Measurements from ENCODE around the gene UBE3A. TPM values are rescaled to one million over a fixed set of nuclear protein-coding genes. Genes with fewer than 3 reads are reported as not detected.
A peak's percentile ranks its signal among the peaks of the same experiment; 100 is the strongest.
"Not testable (repeated sequence)": the region's sequence is repeated elsewhere in the genome, so short reads cannot be mapped to it uniquely, and the experiment has no call there.

UBE3A gene
- total RNA-seq, 1 donor from 2014 or later: 60.8 TPM

DNA sequence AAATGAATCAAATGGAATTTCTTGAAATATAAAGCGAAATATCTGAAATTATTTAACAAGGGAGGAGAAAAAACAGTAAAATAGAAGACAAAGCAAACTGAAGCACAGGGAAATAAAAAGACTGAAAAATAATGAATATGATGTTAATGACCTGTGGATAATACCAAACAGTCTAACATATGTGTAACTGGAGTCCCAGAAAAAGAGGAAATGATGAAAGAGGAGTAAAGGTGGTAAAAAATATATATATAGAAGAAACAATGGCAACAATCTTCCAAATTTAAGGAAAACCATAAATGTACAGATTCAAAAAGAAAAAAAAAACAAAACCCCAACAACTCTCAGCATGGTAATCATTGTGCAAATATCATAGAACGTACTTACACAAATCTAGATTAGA lies 21.2 kb downstream of the UBE3A start:
- TF ChIP-seq, protein P1, sequence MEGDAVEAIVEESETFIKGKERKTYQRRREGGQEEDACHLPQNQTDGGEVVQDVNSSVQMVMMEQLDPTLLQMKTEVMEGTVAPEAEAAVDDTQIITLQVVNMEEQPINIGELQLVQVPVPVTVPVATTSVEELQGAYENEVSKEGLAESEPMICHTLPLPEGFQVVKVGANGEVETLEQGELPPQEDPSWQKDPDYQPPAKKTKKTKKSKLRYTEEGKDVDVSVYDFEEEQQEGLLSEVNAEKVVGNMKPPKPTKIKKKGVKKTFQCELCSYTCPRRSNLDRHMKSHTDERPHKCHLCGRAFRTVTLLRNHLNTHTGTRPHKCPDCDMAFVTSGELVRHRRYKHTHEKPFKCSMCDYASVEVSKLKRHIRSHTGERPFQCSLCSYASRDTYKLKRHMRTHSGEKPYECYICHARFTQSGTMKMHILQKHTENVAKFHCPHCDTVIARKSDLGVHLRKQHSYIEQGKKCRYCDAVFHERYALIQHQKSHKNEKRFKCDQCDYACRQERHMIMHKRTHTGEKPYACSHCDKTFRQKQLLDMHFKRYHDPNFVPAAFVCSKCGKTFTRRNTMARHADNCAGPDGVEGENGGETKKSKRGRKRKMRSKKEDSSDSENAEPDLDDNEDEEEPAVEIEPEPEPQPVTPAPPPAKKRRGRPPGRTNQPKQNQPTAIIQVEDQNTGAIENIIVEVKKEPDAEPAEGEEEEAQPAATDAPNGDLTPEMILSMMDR (conservative IDR thresholded peaks at IDR 0.05; ENCODE audit: low read depth, low read length): no peak

GRCh38 chr15:25416693-25417092 lies 22.1 kb downstream of the UBE3A start:
- H3K4me3 ChIP-seq (ENCODE audit: low read depth, low read length): peak overlapping the region; percentile 26
- TF ChIP-seq, protein P1 (conservative IDR thresholded peaks at IDR 0.05; ENCODE audit: low read depth, low read length): no peak
- DNase-seq (ENCODE audit: low read depth): peak; percentile 84

More for the DNA sequence above, 21.2 kb downstream of the UBE3A start:
- no peak overlapping the region for H3K4me3 ChIP-seq (ENCODE audit: low read depth, low read length)
- no peak for DNase-seq (ENCODE audit: low read depth)

- no peak overlapping the region for H3K4me3 ChIP-seq (ENCODE audit: low read depth, low read length)
- DNase-seq (ENCODE audit: low read depth): no peak
- TF ChIP-seq, protein P1 (conservative IDR thresholded peaks at IDR 0.05; ENCODE audit: low read depth, low read length): no peak
Observed at GRCh38 chr15:25415707-25416106, 23.1 kb downstream of the UBE3A start.

DNA sequence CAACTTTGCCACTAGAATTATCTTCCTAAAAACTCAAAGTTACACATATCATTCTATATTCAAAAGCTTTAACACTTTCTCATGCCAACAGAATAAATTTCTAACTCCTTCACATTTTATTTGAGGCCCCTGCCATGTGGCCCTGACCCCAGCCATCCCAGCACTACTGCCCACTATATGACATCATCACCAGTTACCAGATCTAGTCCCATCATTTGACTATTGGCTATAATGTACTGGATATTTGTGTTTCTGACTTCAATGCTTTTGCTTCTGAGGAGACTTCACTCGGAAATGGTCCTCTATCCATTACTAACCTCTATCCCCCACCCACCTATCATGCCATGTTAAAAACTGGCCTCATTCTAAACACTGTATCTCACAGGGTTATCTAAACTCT lies 23.6 kb downstream of the UBE3A start:
- DNase-seq (ENCODE audit: low read depth): no peak
- TF ChIP-seq, protein P1 (conservative IDR thresholded peaks at IDR 0.05; ENCODE audit: low read depth, low read length): no peak
- H3K4me3 ChIP-seq (ENCODE audit: low read depth, low read length): no peak overlapping the region

GRCh38 chr15:25410649-25411048 lies 28.2 kb downstream of the UBE3A start:
- no peak overlapping the region for H3K4me3 ChIP-seq (ENCODE audit: low read depth, low read length)
- no peak for DNase-seq (ENCODE audit: low read depth)
- TF ChIP-seq, protein P1 (conservative IDR thresholded peaks at IDR 0.05; ENCODE audit: low read depth, low read length): no peak

DNA sequence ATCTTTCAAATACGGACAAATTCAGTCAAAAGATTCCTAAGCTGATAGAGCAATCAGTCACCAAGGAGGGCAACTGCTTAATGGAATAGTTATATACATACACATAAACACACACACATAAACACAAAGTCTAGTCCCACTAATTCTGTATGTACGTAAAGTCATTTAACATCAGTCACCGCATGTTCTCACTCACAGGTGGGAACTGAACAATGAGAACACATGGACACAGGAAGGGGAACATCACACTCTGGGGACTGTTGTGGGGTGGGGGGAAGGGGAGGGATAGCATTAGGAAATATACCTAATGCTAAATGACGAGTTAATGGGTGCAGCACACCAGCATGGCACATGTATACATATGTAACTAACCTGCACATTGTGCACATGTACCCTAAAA lies 29.1 kb downstream of the UBE3A start:
- not testable (repeated sequence) for DNase-seq (ENCODE audit: low read depth); H3K4me3 ChIP-seq (ENCODE audit: low read depth, low read length)

DNA sequence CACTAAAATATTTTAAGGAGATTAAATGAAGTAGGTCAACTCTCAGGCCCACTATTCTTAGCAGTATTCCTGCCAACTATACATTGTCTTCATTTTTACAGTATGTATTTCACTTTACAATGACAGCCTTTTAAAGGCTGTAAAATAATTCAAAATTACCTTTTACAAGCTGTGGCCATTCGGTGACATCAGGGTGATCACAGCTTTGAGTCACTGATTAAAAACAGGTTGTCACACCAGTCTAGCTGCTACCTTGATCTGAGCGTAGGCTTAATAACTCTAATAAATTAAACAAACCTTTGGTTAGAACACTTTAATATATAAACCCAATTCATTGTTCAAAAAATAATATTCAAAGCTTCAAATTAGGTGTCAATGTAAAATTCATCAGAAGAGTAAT lies 29.9 kb downstream of the UBE3A start:
- TF ChIP-seq, protein P1 (conservative IDR thresholded peaks at IDR 0.05; ENCODE audit: low read depth, low read length): no peak
- no peak for DNase-seq (ENCODE audit: low read depth)
- H3K4me3 ChIP-seq (ENCODE audit: low read depth, low read length): no peak overlapping the region

DNA sequence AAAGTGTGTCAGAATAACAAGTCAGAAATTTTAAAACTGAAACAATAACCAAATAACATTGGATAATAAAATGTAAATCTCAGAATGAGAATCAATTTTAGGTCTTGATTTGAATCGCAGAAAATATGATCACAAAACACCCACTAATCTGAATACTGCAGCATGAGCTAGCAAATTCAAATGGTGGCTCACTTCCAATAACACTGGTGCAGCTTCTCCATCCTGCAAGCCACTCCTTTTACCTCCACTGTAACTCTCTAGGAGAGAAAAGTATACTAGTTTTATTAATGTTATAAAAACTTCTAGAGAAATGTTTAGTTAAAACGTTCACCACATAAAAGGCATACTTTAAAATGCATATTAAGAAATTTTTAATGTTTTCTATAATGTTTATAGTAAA lies 30.4 kb downstream of the UBE3A start:
- DNase-seq (ENCODE audit: low read depth): no peak
- H3K4me3 ChIP-seq (ENCODE audit: low read depth, low read length): no peak overlapping the region
- TF ChIP-seq, protein P1 (conservative IDR thresholded peaks at IDR 0.05; ENCODE audit: low read depth, low read length): no peak
